GM18951 (cell line): ENCODE data around the gene STRBP.
"Not testable (repeated sequence)": the region's sequence is repeated elsewhere in the genome, so short reads cannot be mapped to it uniquely, and the experiment has no call there.

Source experiments
- POLR2A ChIP-seq: IDR thresholded peaks from 4 replicates; pipeline ENCODE4 v1.6.1; 2011; ENCODE audit warnings: mild to moderate bottlenecking; ENCODE audit not compliant: insufficient read length, insufficient read depth; ENCODE audit errors: extremely low read depth
- in situ Hi-C: fragments of 300-500 bp; cut with MboI; formaldehyde crosslinking; loops from one replicate; pipeline ENCODE4 v1.12.0; 2022; ENCODE audit warnings: low sequenced_read_pairs, mixed read lengths, inconsistent platforms; ENCODE audit not compliant: unreplicated experiment

STRBP gene

DNA sequence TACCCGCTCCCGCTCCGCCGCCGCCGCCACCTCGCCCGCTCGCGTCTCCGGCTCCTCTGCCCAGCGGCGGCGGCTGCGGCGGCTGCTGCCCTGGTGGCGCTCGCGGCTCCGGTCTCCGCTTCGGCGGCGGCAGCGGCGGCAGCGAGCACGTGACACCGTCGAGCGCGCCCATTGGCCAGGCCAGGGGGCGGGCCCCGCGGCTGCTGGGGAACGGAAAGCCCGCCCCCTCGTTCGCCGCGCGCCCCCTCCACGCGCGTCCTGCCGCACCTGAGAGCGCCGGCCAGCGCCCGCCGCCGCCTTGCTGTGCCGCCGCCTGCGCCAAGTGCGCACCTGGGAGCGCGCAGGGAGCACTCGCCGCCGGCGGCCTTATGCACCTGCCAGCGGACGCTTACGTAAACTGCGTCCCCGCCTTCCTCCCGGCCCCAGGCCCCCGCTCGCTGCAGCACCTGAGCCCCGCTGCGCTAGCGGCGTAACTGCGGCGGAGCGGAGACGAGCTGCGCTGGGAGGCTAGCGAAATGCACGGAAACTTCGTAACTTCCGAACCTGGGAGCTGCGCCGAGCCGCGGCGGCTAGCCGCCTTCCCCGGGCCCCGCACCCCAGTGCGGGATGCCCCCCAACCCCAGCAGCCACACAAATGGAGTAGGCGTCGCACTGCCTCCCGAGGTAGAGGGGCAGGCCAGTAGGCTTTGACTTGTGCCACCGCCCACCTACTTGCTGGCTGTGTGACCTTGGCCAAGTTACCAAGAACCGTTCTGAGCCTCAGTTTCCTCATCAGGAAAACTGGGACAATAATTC lies at the start of gene STRBP:
STRBP (minus strand) TSS at position 122 of the 795 bp plus-strand sequence. CDS start 84,452 bp downstream, outside the sequence.
- peak; percentile 77 for TF ChIP-seq POLR2A
- in situ Hi-C loops = no loop called here

DNA sequence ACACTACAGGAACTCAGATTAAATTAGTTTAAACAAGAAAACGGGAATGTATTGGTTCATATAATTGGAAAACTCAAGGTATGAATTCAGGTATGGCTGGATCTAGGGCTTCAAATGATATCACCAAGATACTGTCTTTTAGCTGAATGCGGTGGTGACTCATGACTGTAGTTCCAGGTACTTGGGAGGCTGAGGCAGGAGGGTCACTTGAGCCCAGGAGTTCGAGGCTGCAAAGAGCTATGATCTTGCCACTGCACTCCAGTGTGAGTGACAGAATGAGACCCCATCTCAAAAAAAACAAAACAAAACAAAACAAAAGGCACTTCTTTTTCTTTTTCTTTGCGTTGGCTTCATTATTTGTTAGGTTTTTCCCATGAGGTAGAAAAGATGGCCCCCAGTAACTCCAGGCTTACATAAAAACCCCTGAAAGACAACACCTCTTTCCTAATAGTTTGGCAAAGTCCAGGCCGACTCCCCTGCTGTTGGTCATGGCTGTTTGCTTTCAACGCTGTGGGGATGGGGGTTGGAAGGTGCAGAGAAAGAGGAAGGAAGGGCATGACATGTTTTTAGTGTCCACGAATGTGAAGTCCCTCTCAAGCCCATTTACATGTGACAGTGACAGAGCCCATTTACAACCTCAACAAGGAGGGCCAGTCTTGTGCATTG lies 47.8 kb upstream of the STRBP start:
- TF ChIP-seq POLR2A = no peak
- in situ Hi-C loops = no loop called here

GRCh38 chr9:123315635-123316034 lies 47.2 kb upstream of the STRBP start:
- in situ Hi-C loops = no loop called here
- no peak for TF ChIP-seq POLR2A

DNA sequence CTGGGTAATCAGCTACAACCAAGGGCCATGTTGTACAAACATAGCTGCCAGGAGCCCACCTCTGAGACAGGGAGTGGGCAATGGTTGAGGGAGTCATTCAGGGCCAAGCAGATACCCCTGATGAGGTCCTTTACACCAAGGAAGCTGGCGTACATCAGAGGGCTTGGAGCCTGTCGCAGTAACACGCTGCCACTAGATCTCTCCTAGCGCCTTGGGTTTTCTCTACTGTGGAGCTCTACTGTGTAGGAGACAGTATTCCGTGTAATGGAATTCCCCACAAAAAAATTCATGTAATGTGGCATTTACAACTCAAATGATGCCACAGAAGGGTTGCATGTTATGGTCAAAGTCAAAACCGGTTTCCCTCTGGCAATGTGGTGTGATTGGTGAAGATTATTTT lies 46.2 kb upstream of the STRBP start:
- in situ Hi-C loops = no loop called here
- TF ChIP-seq POLR2A = no peak

DNA sequence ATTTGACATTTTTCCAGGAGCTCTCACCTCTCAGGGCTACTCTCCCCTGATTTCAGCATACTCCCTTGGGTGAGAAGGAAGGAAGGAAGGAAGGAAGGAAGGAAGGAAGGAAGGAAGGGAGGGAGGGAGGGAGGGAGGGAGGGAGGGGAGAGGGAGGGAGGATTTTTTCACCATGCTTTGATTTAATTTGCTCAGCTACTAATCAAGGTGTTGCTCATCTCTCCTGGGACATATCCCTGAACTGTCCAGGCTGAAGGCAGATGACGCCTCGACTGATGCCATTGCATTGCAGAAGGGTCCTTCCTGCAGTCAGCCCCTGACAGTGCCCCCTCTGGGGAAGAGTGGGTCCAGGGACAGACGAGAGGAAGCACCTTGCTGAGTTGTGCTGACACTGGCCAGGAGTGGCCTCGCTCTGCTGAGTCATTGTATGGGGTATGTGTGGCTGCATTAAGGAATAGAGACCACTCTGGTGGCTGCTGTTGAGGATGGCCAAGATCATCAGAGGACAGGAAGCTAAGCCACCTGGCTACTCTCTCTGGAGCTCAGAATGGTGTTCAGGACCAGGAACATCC lies 44.0 kb upstream of the STRBP start:
- in situ Hi-C loops = no loop called here

GRCh38 chr9:123311250-123311752 lies 42.9 kb upstream of the STRBP start:
- no peak for TF ChIP-seq POLR2A

More for the DNA sequence above, 44.0 kb upstream of the STRBP start:
- no peak for TF ChIP-seq POLR2A

GRCh38 chr9:123310551-123311249 lies 42.3 kb upstream of the STRBP start:
- TF ChIP-seq POLR2A = no peak
- in situ Hi-C loops = no loop called here

More at GRCh38 chr9:123311250-123311752, 42.9 kb upstream of the STRBP start:
- in situ Hi-C loops = no loop called here

- TF ChIP-seq POLR2A = no peak
- in situ Hi-C loops = no loop called here
Observed at GRCh38 chr9:123309611-123310010, 41.2 kb upstream of the STRBP start.

DNA sequence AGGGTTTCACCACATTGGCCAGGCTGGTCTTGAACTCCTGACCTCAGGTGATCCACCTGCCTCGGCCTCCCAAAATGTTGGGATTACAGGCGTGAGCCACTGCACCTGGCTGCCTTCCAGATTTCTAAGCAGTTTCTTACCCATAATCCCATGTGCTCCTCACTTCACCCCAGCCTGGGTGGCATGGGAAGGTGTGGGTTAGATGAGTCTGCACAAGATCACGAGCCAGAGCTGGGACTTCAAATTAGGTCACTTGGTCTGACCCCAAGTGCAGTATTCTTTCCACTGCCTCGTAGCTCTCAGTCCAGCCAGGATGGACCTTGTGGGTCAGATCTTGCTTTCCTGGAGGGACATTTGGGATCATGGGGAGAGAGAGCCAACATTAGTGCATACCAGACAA lies 37.5 kb upstream of the STRBP start:
- in situ Hi-C loops = no loop called here
- no peak for TF ChIP-seq POLR2A

GRCh38 chr9:123304340-123304691 lies 35.9 kb upstream of the STRBP start:
- no peak for TF ChIP-seq POLR2A

DNA sequence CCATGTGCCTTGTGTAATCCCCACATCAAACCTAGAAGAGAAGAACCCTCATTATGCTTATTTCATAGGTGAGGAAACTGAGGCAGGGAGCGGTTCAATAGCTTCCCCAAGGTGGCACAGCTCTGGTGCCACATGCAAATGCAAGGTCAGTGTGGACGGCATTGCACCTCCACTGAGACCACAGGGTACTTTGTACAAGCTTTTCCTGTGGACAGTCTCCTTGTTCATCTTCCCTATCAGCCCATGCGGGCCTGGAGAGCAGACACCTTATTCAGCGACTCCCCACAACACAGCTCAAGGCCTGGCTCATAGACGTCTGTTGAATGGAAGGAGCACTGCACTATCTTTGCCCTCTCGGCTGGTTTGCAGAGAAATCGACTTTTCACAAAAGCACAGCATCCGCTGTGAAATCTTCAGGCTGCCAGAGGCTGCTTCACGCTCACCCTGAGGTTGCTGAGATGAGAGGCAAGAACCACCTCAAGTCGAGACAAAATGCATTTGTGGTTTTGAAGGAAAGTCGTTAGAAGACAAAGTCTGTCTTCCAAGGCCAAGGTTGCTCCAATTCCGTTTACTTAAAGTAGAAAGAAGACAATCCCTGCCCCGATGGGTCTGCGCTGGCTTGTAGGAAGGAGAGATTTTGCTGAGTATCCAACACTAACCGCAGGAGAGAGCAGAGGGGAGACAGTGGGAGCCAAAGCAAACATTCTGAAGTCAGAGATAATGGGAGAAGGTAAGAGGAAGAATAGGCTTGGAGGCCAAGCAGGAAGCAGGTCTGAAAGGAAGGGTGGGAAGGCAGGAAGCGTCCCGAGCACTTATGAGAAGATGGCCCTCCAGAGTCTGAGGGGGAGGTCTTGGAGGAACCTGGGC lies 34.2 kb upstream of the STRBP start:
- TF ChIP-seq POLR2A = no peak
- in situ Hi-C loops = no loop called here

More at GRCh38 chr9:123304340-123304691, 35.9 kb upstream of the STRBP start:
- in situ Hi-C loops = no loop called here

GRCh38 chr9:123301936-123302335 lies 33.5 kb upstream of the STRBP start:
- in situ Hi-C loops = not testable (repeated sequence)
